Loucy (cell line): ENCODE measurements around the gene POLD1.

Experiments
- H2AFZ ChIP-seq: fragments of 200-600 bp; sonication (generic); 2 replicates; pipeline ENCODE4 v1.6.0; 2016; ENCODE audit warnings: antibody characterized with exemption, mild to moderate bottlenecking, low read length, moderate library complexity
- H3F3A ChIP-seq: fragments of 200-600 bp; 2 replicates; pipeline ENCODE4 v1.6.0; 2016; ENCODE audit warnings: antibody characterized with exemption, low read depth, mild to moderate bottlenecking
- H3K27me3 ChIP-seq: fragments of 200-600 bp; sonication (generic); 2 replicates; pipeline ENCODE4 v1.6.1; 2014; ENCODE audit warnings: low read length, mild to moderate bottlenecking; ENCODE audit not compliant: insufficient read depth, poor library complexity, severe bottlenecking
- H3K36me3 ChIP-seq: fragments of 200-600 bp; sonication (generic); 2 replicates; pipeline ENCODE4 v1.6.1; 2016; ENCODE audit warnings: low read length; ENCODE audit not compliant: insufficient read depth
- H3K4me1 ChIP-seq: fragments of 200-600 bp; sonication (generic); 2 replicates; pipeline ENCODE4 v1.5.1; 2014; ENCODE audit warnings: low read length, mild to moderate bottlenecking; ENCODE audit not compliant: insufficient read depth, poor library complexity, severe bottlenecking
- H3K4me2 ChIP-seq: fragments of 200-600 bp; sonication (generic); 2 replicates; pipeline ENCODE4 v1.6.0; 2014; ENCODE audit warnings: antibody characterized with exemption, low read length, low read depth, mild to moderate bottlenecking; ENCODE audit not compliant: poor library complexity, severe bottlenecking
- H3K4me3 ChIP-seq: fragments of 200-600 bp; sonication (generic); 2 replicates; pipeline ENCODE4 v1.5.1; 2014; ENCODE audit warnings: low read length, mild to moderate bottlenecking, mixed read lengths; ENCODE audit not compliant: poor library complexity, severe bottlenecking
- H3K79me2 ChIP-seq: fragments of 200-600 bp; sonication (generic); 2 replicates; pipeline ENCODE4 v1.6.1; 2014; ENCODE audit warnings: low read length; ENCODE audit not compliant: insufficient read depth
- H3K9ac ChIP-seq: fragments of 200-600 bp; sonication (generic); 2 replicates; pipeline ENCODE4 v1.6.0; 2014; ENCODE audit warnings: mild to moderate bottlenecking, low read depth, low read length, moderate library complexity; ENCODE audit not compliant: poor library complexity, severe bottlenecking
- H3K9me2 ChIP-seq: fragments of 200-600 bp; sonication (generic); replicated peaks from 2 replicates; pipeline ENCODE4 v1.6.1; 2016; ENCODE audit warnings: low read depth, low read length, mixed read lengths
- H3K9me3 ChIP-seq: fragments of 200-600 bp; sonication (generic); 2 replicates; pipeline ENCODE4 v1.6.1; 2014; ENCODE audit warnings: mild to moderate bottlenecking, antibody characterized with exemption, low read length, low read depth; ENCODE audit not compliant: insufficient read depth
- H4K20me1 ChIP-seq: fragments of 200-600 bp; sonication (generic); 2 replicates; pipeline ENCODE4 v1.6.0; 2014; ENCODE audit warnings: antibody characterized with exemption, low read length, mild to moderate bottlenecking; ENCODE audit not compliant: insufficient read depth, poor library complexity, severe bottlenecking
- EZH2phosphoT487 ChIP-seq: fragments of 200-600 bp; IDR thresholded peaks from 2 replicates; pipeline ENCODE4 v1.6.1; 2018; ENCODE audit warnings: antibody characterized with exemption, mild to moderate bottlenecking, moderate library complexity, borderline replicate concordance
- TF ChIP-seq, protein P1 (sequence below): fragments of 200-600 bp; sonication (generic); conservative IDR thresholded peaks from 2 replicates; pipeline ENCODE4 v1.5.1; 2014; ENCODE audit warnings: mild to moderate bottlenecking, antibody characterized with exemption, low read length

The POLD1 gene

DNA sequence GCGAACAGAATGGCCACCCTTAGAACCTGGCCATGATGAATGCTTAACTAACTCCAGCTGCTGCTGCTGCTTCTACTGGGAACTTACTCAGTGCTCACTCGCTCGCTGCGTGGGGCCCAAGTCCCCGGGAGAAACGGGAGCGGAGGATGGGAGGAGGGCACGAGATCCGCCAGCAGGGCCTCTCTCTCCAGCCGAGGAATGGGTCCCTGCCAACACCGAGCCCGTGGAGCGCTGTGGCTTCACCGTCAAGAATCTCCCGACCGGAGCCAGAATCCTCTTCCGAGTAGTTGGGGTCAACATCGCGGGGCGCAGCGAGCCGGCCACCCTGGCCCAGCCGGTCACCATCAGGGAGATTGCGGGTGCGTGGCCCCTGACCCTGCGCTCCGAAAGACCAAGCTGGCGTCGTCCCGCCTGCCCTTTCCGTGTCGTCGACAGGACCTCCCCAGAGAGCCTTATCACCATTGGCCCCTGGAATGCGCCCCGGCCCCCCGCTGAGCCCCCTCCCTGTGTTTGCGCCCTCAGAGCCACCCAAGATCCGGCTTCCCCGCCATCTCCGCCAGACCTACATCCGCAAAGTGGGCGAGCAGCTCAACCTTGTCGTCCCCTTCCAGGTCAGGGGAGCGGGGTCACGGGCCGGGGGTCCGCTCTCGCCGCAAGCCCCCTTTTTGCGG, 74.4 kb downstream of the POLD1 start:
- Histone ChIP-seq H3K79me2 (no peaks in the 10 kb centered on the region), H3K9ac (no peak overlapping the region), H3F3A (no peaks in the 10 kb centered on the region), H4K20me1 (no peaks in the 10 kb centered on the region), H3K9me2 (no peaks in the 10 kb centered on the region), H3K4me2 (no peak overlapping the region), H3K4me1 (no peaks in the 10 kb centered on the region), H3K27me3 (no peaks in the 10 kb centered on the region), H3K36me3 (no peaks in the 10 kb centered on the region), H3K9me3 (no peaks in the 10 kb centered on the region), H2AFZ (no peak overlapping the region), H3K4me3 (no peak overlapping the region)
- TF ChIP-seq, protein P1, sequence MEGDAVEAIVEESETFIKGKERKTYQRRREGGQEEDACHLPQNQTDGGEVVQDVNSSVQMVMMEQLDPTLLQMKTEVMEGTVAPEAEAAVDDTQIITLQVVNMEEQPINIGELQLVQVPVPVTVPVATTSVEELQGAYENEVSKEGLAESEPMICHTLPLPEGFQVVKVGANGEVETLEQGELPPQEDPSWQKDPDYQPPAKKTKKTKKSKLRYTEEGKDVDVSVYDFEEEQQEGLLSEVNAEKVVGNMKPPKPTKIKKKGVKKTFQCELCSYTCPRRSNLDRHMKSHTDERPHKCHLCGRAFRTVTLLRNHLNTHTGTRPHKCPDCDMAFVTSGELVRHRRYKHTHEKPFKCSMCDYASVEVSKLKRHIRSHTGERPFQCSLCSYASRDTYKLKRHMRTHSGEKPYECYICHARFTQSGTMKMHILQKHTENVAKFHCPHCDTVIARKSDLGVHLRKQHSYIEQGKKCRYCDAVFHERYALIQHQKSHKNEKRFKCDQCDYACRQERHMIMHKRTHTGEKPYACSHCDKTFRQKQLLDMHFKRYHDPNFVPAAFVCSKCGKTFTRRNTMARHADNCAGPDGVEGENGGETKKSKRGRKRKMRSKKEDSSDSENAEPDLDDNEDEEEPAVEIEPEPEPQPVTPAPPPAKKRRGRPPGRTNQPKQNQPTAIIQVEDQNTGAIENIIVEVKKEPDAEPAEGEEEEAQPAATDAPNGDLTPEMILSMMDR, result no peak
- TF ChIP-seq EZH2phosphoT487, result no peak

DNA sequence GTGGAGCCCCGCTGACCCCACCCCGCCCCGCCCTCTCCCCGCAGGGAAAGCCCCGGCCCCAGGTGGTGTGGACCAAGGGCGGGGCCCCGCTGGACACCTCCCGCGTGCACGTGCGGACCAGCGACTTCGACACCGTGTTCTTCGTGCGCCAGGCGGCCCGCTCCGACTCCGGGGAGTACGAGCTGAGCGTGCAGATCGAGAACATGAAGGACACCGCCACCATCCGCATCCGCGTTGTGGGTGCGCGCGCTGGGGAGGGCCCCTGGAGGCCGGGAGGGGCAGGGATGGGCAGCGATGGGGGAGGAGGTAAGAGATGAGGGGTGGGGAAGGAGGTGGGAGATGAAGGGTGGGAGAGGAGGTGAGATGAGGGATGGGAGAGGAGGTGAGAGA, 74.9 kb downstream of the POLD1 start:
- H3K9ac ChIP-seq, result no peak overlapping the region
- H3K9me2 ChIP-seq, result no peaks in the 10 kb centered on the region
- no peak overlapping the region for H2AFZ ChIP-seq
- no peak overlapping the region for H3K4me2 ChIP-seq
- TF ChIP-seq, protein P1, result no peak
- TF ChIP-seq EZH2phosphoT487, result no peak
- H3K27me3 ChIP-seq, result no peaks in the 10 kb centered on the region
- no peaks in the 10 kb centered on the region for H3K9me3 ChIP-seq
- H3K36me3 ChIP-seq, result no peaks in the 10 kb centered on the region
- H3K4me1 ChIP-seq, result no peaks in the 10 kb centered on the region
- H3K4me3 ChIP-seq, result no peak overlapping the region
- H4K20me1 ChIP-seq, result no peaks in the 10 kb centered on the region
- no peaks in the 10 kb centered on the region for H3K79me2 ChIP-seq
- H3F3A ChIP-seq, result no peaks in the 10 kb centered on the region

DNA sequence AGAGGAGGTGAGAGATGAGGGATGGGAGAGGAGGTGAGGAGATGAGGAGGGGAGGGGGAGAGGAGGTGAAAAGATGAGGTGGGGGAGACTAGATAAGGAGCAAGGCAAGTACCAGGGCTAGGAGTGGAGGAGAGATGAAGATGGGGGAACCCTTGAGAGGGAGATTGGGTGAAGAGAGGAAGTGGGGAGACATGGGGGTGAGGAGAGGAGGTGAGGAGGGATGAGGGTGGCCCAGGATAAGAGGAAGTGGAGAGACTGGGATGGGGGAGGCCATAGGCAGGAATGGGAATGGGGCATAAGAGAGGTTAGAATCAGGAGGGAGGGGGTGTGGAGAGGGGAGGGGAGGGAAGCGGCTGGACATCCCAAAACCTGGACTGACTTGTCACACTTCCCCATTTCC, 75.5 kb downstream of the POLD1 start:
- Histone ChIP-seq H3K79me2 (no peaks in the 10 kb centered on the region), H4K20me1 (no peaks in the 10 kb centered on the region), H3K9me3 (no peaks in the 10 kb centered on the region), H3K36me3 (no peaks in the 10 kb centered on the region), H3K4me3 (no peak overlapping the region), H3F3A (no peaks in the 10 kb centered on the region), H3K9me2 (no peaks in the 10 kb centered on the region), H3K9ac (no peak overlapping the region), H3K4me1 (no peaks in the 10 kb centered on the region), H3K4me2 (no peak overlapping the region), H3K27me3 (no peaks in the 10 kb centered on the region), H2AFZ (no peak overlapping the region)
- TF ChIP-seq EZH2phosphoT487, result no peak
- TF ChIP-seq, protein P1, result no peak
